Adipocyte (in vitro differentiated cells): ENCODE results near the gene C19orf81.

Experiments used
- DNase-seq: peaks from one replicate; pipeline ENCODE4 v3.0.0-alpha.2; 2015; ENCODE audit warnings: low read depth
- H3K27me3 ChIP-seq: replicated peaks from 2 replicates; pipeline ENCODE4 v1.7.0; 2013; ENCODE audit warnings: mild to moderate bottlenecking, low read length, moderate library complexity; ENCODE audit not compliant: control insufficient read depth, insufficient read depth
- H3K36me3 ChIP-seq: 2 replicates; pipeline ENCODE4 v1.7.0; 2013; ENCODE audit warnings: low read length, mild to moderate bottlenecking, moderate library complexity; ENCODE audit not compliant: control insufficient read depth, insufficient read depth, severe bottlenecking
- H3K4me1 ChIP-seq: 2 replicates; pipeline ENCODE4 v1.7.0; 2013; ENCODE audit warnings: mild to moderate bottlenecking, low read length, moderate library complexity; ENCODE audit not compliant: control insufficient read depth, insufficient read depth
- H3K4me3 ChIP-seq: 2 replicates; pipeline ENCODE4 v1.7.0; 2013; ENCODE audit warnings: mild to moderate bottlenecking, low read length, moderate library complexity
- H3K9ac ChIP-seq: 2 replicates; pipeline ENCODE4 v1.7.0; 2013; ENCODE audit warnings: mild to moderate bottlenecking, low read length, moderate library complexity
- H3K9me3 ChIP-seq: 2 replicates; pipeline ENCODE4 v1.7.0; 2013; ENCODE audit warnings: mild to moderate bottlenecking, low read length, moderate library complexity; ENCODE audit not compliant: control insufficient read depth

C19orf81 gene

GRCh38 chr19:50693064-50693975, 44.1 kb downstream of the C19orf81 start:
- H3K36me3 ChIP-seq, result no peaks in the 10 kb centered on the region
- no peaks in the 10 kb centered on the region for H3K4me1 ChIP-seq
- H3K4me3 ChIP-seq, result no peak overlapping the region
- H3K9ac ChIP-seq, result no peak overlapping the region
- no peaks in the 10 kb centered on the region for H3K9me3 ChIP-seq
- H3K27me3 ChIP-seq, result peaks cover 27% of the 10 kb centered on the region
- no peak for DNase-seq

DNA sequence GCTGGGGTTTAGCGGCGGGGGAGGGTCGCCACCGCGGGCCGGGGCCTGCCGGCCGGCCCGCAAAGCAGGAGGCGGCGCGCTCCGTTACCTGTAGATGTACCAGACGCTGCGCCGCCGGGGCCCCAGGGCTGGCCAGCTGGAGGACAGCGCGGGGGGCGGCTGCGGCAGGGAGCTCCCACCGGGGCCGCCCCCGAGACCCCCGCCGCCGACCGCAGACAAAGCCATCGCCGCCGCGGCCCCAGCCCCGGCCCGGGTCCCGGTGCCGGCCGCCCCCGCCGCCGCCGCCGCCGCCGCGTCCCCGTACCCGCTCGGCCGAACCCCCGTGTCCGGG, 45.5 kb downstream of the C19orf81 start:
- DNase-seq, result no peak
- Histone ChIP-seq H3K4me1 (no peaks in the 10 kb centered on the region), H3K4me3 (no peak overlapping the region), H3K36me3 (no peaks in the 10 kb centered on the region), H3K9me3 (no peaks in the 10 kb centered on the region), H3K27me3 (peaks cover 38% of the 10 kb centered on the region), H3K9ac (no peak overlapping the region)

DNA sequence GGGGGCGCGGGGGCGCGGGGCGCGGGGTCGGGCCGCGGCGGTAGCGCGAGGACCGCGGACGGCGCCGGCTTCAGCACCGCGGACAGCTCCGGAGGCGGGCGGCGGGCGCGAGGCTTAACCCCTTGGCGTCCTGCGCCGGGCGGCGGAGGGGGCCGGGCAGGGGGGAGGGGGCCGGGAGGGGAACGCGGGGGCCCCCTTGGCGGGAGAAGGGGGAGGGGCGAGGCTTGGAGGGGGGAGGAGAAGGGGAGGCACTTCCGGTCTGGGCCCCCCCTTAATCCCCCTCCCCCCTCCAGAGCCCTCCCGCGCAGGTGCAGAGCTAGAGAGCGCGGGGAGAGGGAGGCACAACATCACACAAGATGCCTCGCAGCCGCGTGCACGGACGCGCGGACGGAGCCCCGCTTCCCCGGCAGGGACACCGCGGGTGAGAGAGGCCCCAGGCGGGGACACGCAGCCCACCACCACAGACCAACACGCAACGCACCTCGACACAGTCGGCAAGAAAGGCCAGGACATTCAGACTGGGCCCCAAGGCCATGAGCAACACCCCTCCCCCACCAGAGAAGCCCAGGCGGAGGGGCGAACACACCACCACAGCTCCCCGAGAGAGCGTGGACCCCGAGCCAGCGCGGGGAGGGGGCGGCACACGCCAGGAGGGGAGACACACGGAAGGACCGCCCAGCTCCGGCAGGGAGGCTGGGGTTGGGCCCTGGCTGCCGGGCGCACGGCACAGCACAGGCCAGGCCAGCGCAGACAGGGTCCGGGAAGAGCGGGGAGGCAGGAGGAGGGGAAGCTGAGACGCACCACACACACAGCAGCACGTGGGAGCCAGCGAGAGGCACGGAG, 46.2 kb downstream of the C19orf81 start:
- Histone ChIP-seq H3K9me3 (no peaks in the 10 kb centered on the region), H3K9ac (no peak overlapping the region), H3K4me3 (no peak overlapping the region), H3K27me3 (peaks cover 31% of the 10 kb centered on the region), H3K4me1 (no peaks in the 10 kb centered on the region), H3K36me3 (no peaks in the 10 kb centered on the region)
- DNase-seq, result peak; percentile 38

DNA sequence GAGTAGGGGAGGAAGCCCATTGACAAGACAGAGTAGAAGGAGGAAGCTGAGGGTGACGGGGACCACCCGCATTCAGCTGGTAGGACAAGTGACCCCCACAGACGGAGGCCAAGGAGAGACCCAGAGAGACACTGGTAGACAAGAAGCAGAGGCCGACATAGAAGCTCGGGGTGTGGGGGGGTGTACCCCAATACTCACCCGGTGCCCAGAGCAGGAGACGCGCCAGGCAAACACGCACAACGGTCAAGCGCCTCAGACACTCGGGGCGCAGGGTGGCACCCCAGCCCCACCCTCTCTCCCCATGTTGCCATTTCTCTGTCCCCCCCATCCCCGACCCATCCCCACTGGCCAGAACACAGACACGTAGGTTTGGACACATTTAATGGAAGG, 46.8 kb downstream of the C19orf81 start:
- Histone ChIP-seq H3K9me3 (no peaks in the 10 kb centered on the region), H3K36me3 (no peaks in the 10 kb centered on the region), H3K9ac (no peak overlapping the region), H3K27me3 (peaks cover 29% of the 10 kb centered on the region), H3K4me1 (no peaks in the 10 kb centered on the region), H3K4me3 (no peak overlapping the region)
- no peak for DNase-seq

- no peak for DNase-seq
- no peak overlapping the region for H3K9ac ChIP-seq
- H3K4me1 ChIP-seq, result no peaks in the 10 kb centered on the region
- peaks cover 32% of the 10 kb centered on the region for H3K27me3 ChIP-seq
- no peak overlapping the region for H3K4me3 ChIP-seq
- H3K36me3 ChIP-seq, result no peaks in the 10 kb centered on the region
- H3K9me3 ChIP-seq, result no peaks in the 10 kb centered on the region
Observed at GRCh38 chr19:50697414-50698124, 48.3 kb downstream of the C19orf81 start.

GRCh38 chr19:50701367-50701985, 52.2 kb downstream of the C19orf81 start:
- Histone ChIP-seq H3K36me3 (no peaks in the 10 kb centered on the region), H3K9me3 (no peaks in the 10 kb centered on the region), H3K4me3 (no peak overlapping the region), H3K27me3 (peaks cover 18% of the 10 kb centered on the region), H3K9ac (no peak overlapping the region), H3K4me1 (no peaks in the 10 kb centered on the region)
- no peak for DNase-seq

DNA sequence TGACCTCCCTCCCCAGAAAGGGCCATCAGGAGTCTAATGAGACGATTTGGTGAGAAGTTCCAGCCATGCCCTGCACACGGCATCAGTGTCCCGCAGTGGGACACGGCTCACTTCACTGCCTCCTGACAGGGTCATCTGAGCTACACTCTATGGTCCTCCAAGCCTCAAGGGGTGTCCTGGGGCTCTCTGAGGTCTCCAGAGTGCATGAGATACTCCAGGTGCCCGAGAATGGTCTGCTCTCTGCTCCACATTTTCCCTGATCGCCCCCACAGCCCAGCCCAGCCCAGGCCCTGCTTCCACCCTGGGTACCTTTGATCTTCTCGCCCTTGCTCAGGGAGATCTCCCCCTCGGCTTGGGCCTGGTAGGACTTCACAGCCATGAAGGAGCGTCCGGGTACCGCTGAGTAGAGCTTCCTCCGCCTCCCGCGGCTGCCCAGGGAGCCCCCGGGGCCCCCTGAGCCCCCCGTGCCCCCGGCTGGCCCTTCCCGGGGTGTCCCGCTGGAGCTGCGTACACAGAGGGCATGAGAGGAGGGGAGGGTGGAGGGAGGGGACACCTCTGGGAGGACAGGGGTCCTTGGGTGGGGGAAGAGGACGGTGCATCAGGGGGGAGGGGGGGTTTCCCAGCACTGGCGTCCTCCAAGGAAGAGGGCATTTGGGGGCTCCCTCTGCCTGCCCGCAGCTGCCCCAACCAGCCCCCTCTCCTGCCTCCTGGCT, 53.1 kb downstream of the C19orf81 start:
- H3K4me3 ChIP-seq, result no peak overlapping the region
- DNase-seq, result no peak
- H3K4me1 ChIP-seq, result no peaks in the 10 kb centered on the region
- H3K9ac ChIP-seq, result no peak overlapping the region
- peaks cover 18% of the 10 kb centered on the region for H3K27me3 ChIP-seq
- no peaks in the 10 kb centered on the region for H3K9me3 ChIP-seq
- H3K36me3 ChIP-seq, result no peaks in the 10 kb centered on the region

GRCh38 chr19:50702871-50703829, 53.9 kb downstream of the C19orf81 start:
- Histone ChIP-seq H3K4me1 (no peaks in the 10 kb centered on the region), H3K36me3 (no peaks in the 10 kb centered on the region), H3K9me3 (no peaks in the 10 kb centered on the region), H3K27me3 (peaks cover 18% of the 10 kb centered on the region), H3K9ac (no peak overlapping the region), H3K4me3 (no peak overlapping the region)
- no peak for DNase-seq

- Histone ChIP-seq H3K4me3 (no peak overlapping the region), H3K4me1 (no peaks in the 10 kb centered on the region), H3K36me3 (no peaks in the 10 kb centered on the region), H3K9me3 (no peaks in the 10 kb centered on the region), H3K27me3 (peaks cover 11% of the 10 kb centered on the region), H3K9ac (no peak overlapping the region)
- no peak for DNase-seq
Observed at GRCh38 chr19:50703915-50704796, 54.9 kb downstream of the C19orf81 start.
